Fibroblast of skin of left quadriceps (primary cell): ENCODE results near the gene ATXN3L.

ENCODE experiments used
- DNase-seq, 2 experiments: peaks; one replicate each; pipeline ENCODE4 v3.0.0-alpha.2; 2013; ENCODE audit warnings: low read depth in 2 of 2

ATXN3L gene

GRCh38 chrX:13319953-13320352 lies at the start of gene ATXN3L:
TSS of gene ATXN3L (minus strand) at chrX:13320053. CDS start at chrX:13319934, 119 bp downstream.
- no peak for DNase-seq

DNA sequence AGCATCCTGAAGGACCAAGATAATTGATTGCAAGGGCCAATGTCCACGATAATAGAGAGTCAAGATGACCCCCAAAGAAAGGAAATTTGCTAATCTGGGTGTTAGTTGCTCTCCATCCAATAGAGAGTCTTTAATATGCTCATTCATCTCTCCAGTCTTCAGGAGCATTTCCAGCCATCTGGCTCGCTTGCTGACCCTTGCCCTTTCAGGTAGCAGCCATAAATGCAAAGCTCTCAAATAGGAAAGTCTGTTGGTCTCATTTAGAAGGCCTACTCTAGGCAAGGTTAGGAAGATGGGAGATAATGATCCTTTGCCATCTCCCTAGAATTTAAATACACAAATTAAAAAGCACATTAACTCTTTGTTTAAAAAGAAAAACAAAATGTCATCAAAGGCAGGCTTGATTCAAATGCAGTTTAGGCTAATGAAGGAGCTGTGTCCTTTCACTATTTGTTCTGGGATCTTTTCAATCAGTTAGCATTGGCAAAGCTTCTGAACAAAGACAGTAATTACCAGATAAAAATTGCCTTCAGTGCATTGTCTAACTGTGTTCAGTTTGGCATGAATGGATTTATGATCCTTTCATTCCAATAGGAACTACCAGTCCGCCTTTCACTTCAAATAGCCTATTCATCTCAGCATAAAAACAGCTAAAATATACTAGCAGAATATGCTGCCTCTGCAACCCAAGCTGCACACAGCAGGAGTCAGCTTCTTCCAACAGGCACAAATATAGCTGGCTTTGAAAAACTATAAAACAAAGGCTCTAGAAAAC lies 49.6 kb upstream of the ATXN3L start:
- DNase-seq = no peak

GRCh38 chrX:13367950-13368349 lies 48.1 kb upstream of the ATXN3L start:
- DNase-seq = no peak

DNA sequence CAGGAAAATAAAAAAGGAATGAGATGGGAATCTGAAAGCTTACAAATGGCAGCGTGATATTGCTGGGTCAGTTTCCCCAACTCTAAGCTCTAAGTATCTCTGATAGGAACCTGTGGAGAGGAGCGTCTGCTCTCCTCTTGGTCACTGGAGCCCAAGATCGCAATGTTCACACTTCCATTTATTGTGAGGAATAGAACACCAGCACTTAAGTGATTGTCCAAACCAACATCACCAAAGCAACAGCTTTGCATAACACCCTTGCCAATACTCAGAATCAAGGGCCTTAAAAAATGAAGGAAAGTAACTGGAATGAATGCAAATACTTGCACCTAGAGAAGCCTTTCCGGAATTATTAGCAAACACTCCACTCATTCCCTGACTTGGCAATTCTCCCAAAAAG lies 46.8 kb upstream of the ATXN3L start:
- DNase-seq = no peak

- no peak for DNase-seq
These were observed 45.3 kb upstream of the ATXN3L start for GRCh38 chrX:13365161-13365560.

DNA sequence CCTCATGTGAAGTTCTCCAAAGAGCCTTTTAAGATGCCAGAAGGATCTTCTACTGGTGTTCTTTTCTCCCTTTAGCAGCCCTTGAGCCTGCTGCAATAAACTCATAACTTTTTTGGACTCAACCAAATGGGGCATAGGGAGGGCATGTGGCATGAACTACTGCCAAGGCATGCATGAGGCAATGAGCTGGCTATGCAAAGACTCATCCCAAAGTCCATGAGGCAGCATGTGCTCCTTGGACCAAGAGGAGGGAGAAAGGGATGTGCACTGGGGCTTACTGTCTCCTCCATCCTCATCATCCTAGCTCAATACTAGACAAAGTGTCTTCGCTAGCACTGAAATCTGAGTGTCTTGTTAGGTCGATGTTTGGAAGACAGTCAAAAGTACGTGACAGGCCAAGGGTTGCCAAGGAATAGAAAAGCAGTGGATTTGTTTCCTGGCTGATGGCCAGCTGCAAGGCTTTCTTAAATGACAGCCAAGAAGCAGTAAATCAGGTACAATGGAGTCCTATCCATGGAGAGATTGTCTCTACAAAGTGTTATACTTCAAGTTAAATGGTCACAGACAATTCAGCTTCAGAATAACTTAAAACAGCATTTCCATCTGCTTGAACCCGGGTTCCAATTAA lies 44.5 kb upstream of the ATXN3L start:
- DNase-seq = no peak

- DNase-seq = no peak
These were observed 40.3 kb upstream of the ATXN3L start for GRCh38 chrX:13360146-13360545.

- DNase-seq = no peak
These were observed 38.1 kb upstream of the ATXN3L start for GRCh38 chrX:13357925-13358324.

DNA sequence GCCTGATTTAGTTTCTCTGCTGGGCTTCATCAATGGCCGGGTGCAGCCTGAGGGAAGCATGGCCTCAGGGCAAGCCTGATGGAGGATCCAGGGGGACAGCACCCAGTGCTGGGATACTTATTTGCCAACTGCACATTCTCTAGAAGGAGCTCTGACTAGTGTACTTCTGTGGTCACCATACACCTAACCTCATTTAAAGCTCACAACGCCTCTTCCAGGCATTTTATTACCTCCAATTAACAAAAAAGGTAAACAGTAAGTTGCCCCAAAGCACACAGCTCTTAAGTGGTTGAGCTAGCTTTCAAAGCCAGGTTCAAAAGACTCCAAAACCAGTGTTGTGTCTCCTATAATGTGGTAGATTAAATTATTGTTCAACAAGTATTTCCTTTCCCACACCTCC lies 26.8 kb upstream of the ATXN3L start:
- DNase-seq = no peak

- DNase-seq = no peak
These were observed 25.6 kb upstream of the ATXN3L start for GRCh38 chrX:13345438-13345837.

GRCh38 chrX:13345037-13345436 lies 25.2 kb upstream of the ATXN3L start:
- DNase-seq = no peak

- no peak for DNase-seq
These were observed 21.7 kb upstream of the ATXN3L start for GRCh38 chrX:13341491-13342101.

DNA sequence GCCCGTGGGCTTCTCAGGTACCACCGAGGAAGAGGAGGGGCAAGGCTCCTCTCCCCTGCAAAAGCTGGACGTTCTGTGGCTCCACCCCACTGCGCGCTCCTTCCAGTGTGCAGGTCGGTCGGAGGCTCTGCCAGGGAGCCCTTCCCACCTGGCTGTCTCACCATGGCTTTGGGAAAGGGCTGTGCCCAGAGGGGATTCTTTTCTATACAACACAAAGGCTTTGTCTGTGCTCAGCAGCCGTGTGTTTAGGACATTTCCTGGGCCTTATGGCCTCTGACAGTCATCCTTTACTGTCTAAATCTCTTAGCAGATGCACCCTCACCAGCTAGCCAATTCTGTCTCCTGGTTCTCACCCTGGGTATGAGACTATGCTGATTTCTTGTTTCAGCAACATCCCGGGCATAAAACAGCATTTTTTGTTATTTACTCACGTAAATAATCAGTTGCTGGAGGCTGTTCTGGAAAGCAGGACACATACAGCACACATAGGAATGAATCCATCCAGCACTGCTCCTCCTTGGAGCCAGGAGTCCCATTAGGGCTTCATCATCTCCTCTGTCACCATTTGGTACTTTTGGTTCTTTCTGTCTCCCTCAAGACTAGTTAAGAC lies 20.4 kb upstream of the ATXN3L start:
- DNase-seq = no peak

DNA sequence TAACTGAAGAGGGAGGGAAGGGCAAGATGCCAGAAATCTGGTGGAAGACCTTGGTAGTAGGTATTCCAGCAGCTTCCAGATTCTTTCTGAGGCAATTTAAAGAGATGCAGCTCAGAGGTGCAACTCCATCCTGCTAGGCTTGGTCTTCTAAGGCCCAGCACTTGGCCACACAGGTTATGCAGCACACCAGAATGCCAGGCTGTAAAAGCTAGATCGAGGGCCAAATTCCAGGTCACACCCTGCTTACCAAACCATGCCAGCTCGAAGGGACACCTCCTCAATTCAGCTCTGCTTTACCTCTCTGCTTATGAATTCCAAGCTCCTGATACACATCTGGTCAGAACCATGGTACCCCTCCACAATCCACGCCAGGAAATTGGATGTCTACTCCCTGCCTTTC lies 19.8 kb upstream of the ATXN3L start:
- no peak for DNase-seq

DNA sequence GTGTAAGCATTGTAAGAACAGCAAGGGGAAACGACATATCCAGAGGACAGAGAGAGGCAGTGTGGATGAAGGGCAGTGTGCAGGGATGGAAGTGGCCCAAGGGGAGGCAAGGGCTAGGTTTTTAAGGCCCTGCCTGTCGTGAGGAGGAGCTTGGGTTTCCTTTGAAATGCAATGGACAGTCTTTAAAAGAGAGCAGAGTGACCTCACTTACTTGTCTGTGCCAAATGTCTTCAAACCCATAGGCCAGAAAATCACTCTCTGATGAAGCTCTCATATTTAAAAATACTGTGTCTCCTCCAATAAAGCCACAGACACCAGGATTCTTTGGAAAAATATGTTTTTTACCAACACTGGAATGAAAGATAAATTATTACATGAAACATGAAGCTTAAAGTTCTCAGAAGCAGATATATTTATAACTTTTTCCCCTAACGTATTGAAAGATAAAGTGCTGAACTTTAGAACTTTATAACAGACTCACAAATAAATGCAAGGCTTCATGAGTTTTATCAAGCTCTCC lies 19.2 kb upstream of the ATXN3L start:
- DNase-seq = no peak

DNA sequence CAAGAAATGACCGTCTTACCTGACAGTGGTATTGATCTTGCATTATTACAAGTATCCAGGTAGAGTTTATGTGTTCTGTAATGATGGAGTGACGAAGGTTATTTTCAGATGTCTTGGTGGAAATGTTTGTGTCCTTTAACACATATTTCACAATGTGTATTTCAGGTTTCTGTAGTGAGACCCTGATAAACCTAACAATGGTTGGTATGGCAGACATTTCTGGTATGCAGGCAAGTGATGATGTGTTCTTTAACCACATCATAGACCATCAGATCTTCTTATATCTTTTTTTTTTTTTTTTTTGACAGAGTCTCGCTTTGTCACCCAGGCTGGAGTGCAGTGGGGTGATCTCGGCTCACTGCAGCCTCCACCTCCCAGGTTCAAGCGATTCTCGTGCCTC lies 14.6 kb upstream of the ATXN3L start:
- DNase-seq = no peak

GRCh38 chrX:13330446-13330845 lies 10.6 kb upstream of the ATXN3L start:
- DNase-seq = no peak

- no peak for DNase-seq
These were observed 7.8 kb upstream of the ATXN3L start for GRCh38 chrX:13327666-13328065.

DNA sequence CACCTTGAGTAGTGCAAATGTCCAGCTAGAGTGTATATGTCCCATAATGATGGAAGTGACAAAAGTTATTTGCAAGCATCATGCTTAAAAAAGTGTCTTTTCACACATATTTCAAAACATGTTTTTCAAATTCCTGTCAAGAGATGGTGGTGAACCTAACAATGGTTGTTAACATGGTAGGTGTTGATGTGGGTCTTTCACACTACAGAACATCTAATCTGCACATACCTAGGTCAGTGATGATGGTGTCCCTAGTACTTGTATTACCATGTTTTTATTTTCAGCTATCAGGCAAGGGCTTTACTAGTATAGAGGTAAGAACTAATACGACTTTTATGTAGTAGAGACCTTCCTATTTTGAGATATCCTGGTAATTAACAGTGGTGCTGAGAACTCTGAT lies 3.4 kb upstream of the ATXN3L start:
- no peak for DNase-seq

GRCh38 chrX:13317366-13317765 lies 2.5 kb downstream of the ATXN3L start:
- no peak for DNase-seq

- no peak for DNase-seq
These were observed 8.3 kb downstream of the ATXN3L start for GRCh38 chrX:13311560-13311959.

- DNase-seq = no peak
These were observed 10.2 kb downstream of the ATXN3L start for GRCh38 chrX:13309631-13310030.
